Measurements from ENCODE around the gene RASGRF2.

DNA sequence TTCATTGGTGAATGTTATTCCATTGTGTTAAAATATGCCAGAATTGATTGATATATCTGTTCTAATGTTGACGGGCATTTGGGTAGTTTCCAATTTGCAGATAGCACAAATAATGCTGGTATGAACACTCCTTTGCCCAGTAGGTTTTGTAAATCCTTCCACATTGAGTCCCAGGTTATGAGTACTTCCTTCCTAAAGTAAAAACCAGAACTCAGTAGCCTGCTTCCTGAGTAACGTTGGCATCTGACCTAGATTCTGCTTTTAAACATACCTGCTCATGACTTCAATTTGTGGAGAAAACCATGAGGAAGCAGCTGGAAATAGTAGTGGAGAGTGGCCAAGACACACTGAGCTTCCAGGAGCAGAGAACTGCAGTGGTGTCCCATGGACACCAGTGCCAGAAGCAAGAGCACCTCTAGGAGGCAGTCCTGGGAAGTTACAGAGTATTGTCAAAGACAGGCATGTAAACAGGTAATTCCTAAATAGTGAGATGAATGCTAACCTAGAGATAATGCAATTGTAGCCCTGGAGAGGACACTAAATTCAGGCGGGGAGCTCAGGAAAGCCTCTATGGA, 24.3 kb upstream of the RASGRF2 start:
- TF ChIP-seq, protein P1, sequence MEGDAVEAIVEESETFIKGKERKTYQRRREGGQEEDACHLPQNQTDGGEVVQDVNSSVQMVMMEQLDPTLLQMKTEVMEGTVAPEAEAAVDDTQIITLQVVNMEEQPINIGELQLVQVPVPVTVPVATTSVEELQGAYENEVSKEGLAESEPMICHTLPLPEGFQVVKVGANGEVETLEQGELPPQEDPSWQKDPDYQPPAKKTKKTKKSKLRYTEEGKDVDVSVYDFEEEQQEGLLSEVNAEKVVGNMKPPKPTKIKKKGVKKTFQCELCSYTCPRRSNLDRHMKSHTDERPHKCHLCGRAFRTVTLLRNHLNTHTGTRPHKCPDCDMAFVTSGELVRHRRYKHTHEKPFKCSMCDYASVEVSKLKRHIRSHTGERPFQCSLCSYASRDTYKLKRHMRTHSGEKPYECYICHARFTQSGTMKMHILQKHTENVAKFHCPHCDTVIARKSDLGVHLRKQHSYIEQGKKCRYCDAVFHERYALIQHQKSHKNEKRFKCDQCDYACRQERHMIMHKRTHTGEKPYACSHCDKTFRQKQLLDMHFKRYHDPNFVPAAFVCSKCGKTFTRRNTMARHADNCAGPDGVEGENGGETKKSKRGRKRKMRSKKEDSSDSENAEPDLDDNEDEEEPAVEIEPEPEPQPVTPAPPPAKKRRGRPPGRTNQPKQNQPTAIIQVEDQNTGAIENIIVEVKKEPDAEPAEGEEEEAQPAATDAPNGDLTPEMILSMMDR (conservative IDR thresholded peaks at IDR 0.05; ENCODE audit: low read depth, low read length) = peak; percentile 45
- TF ChIP-seq EZH2 (IDR thresholded peaks at IDR 0.05; ENCODE audit: borderline replicate concordance, low read depth, low read length, poor library complexity, severe bottlenecking) = no peak

Data from A673 (cell line).